ENCODE data around the gene TKFC.

TKFC gene, protein sequence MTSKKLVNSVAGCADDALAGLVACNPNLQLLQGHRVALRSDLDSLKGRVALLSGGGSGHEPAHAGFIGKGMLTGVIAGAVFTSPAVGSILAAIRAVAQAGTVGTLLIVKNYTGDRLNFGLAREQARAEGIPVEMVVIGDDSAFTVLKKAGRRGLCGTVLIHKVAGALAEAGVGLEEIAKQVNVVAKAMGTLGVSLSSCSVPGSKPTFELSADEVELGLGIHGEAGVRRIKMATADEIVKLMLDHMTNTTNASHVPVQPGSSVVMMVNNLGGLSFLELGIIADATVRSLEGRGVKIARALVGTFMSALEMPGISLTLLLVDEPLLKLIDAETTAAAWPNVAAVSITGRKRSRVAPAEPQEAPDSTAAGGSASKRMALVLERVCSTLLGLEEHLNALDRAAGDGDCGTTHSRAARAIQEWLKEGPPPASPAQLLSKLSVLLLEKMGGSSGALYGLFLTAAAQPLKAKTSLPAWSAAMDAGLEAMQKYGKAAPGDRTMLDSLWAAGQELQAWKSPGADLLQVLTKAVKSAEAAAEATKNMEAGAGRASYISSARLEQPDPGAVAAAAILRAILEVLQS

DNA sequence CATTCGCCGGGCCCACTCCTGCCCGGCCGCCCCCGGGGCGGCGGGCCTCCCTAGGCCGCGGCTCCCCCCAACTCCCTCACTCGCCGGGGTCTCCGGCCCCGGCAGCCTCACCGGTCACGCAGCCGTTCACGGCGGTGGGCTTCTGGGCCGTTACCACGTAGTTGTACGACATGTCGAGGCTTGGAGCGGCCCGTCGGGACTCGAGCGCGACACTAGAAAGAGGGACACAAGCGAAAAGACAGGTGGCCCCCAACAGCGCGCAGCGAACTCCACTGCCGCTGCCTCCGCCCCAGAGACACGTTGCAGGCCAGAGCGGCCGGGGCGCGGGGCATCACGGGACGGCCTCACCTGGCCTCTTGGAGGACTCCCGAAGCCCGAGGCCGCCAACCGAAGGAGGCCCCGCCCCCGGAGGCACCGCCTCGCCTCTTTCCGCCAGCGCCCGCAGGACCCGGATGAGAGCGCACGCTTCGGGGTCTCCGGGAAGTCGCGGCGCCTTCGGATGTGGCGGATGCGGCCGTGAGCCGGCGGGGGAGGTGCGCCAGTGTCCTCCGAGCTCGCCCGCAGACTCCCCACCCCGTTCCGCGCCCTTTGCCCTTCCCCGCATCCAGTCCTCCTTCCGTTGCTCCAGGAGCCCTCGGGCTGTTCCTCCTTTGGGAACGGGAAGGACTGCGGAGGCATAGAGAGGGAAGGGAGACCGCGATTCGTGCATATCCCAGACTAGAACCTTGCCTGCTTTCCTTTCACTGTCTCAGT is at the start of gene TKFC, which contains the start of gene DDB1:
TKFC (plus strand) TSS at position 432 of the 753 bp plus-strand sequence. CDS start 1,501 bp downstream, outside the sequence.
DDB1 (minus strand) TSS at position 309 of the 753 bp plus-strand sequence; CDS start at position 172, 137 bp downstream.
- H3K4me3 ChIP-seq (ENCODE audit: low read depth, low read length), result peak within 1 kb of the TSS; percentile 87

DNA sequence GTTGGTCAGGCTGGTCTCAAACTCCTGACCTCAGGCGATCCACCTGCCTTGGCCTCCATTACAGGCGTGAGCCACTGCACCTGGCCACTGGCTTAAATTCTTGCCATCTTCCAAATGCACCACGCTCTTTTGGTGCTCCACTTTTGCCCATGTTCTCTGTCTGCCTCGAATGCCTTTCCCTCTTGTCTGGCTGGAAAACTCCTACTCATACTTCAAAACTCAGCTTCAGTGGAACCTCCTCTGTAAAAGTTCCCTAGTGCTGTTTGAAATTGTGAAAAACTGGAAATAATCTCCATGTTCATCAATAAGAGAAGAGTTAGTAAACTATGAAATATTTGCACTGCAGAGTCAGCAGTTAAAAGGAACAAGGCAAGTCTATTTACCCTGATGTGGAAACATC is 49.4 kb upstream of the TKFC start:
- TF ChIP-seq, protein P1, sequence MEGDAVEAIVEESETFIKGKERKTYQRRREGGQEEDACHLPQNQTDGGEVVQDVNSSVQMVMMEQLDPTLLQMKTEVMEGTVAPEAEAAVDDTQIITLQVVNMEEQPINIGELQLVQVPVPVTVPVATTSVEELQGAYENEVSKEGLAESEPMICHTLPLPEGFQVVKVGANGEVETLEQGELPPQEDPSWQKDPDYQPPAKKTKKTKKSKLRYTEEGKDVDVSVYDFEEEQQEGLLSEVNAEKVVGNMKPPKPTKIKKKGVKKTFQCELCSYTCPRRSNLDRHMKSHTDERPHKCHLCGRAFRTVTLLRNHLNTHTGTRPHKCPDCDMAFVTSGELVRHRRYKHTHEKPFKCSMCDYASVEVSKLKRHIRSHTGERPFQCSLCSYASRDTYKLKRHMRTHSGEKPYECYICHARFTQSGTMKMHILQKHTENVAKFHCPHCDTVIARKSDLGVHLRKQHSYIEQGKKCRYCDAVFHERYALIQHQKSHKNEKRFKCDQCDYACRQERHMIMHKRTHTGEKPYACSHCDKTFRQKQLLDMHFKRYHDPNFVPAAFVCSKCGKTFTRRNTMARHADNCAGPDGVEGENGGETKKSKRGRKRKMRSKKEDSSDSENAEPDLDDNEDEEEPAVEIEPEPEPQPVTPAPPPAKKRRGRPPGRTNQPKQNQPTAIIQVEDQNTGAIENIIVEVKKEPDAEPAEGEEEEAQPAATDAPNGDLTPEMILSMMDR (IDR thresholded peaks at IDR 0.05; ENCODE audit: borderline replicate concordance, insufficient read depth, low read depth, low read length), result no peak
- H3K4me3 ChIP-seq (ENCODE audit: low read depth, low read length), result no peak overlapping the region

More for the DNA sequence above, at the start of gene TKFC, which contains the start of gene DDB1:
- TF ChIP-seq, protein P1 (IDR thresholded peaks at IDR 0.05; ENCODE audit: borderline replicate concordance, insufficient read depth, low read depth, low read length), result no peak

DNA sequence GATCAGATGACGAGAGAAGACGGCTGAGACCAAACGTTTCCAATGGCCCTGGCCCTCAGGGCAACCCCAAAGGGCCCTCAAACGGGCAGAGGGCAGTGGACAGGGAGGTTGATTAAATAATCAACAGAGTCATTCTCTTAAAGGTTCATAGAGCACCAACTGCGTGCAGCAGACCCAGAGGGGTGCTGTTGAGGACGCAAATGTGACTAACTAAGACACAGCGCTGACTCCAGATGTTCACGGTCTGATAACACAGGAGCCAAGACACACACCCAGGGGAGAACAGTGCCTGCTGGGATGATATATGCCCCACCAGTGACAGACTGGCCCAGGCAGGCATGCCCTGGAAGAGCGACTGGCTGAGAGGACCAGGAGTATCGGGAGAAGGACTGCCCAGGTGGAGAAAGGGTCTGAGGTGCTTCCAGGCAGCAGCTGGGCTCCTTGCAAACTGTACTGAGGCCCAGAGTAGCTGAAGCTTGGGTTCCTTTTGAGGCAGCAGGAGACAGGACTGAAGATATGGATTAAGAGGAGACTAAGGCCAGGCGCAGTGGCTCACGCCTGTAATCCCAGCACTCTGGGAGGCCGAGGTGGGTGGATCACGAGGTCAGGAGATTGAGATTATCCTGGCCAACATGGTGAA is 45.6 kb upstream of the TKFC start:
- no peak overlapping the region for H3K4me3 ChIP-seq (ENCODE audit: low read depth, low read length)
- TF ChIP-seq, protein P1 (IDR thresholded peaks at IDR 0.05; ENCODE audit: borderline replicate concordance, insufficient read depth, low read depth, low read length), result no peak

DNA sequence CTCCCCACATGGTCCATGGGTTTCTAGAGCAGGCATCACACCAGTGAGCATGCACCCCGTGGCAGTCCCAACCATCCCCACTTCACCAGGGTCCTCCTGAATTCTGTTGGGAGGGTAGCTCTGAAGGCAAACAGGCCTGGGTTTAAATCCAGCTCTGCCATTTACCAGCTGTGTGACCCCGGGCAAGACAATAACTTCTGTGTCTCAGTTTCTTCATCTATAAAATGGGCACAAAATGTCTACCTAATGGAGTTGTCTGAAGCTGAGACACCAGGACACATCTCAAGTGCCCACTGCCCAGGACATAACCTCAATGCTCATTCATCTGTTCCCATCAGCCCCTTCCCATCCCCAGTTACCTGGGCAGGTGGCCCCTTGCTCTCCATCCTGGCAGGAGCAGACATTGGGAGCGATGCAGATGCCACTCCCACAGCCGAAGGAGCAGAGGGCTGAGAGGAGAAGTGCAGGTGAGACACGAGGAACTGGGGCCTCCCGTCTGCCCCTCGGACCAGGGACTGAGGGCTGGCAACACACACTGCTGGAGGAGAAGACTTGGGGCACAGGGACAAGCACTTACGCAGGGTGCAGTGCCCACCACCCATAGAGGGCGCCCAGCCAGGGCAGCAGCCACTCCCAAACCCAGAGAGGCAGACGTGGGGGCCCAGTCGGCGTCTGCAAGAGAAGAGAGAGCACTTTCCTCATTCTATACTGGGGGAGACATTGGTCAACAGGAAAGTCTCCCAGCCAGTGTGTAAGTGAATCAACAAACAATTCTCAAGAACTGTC is 41.9 kb upstream of the TKFC start:
- TF ChIP-seq, protein P1 (IDR thresholded peaks at IDR 0.05; ENCODE audit: borderline replicate concordance, insufficient read depth, low read depth, low read length), result peak; percentile 35; the same call in 1 of the 2 replicates
- no peak overlapping the region for H3K4me3 ChIP-seq (ENCODE audit: low read depth, low read length)

DNA sequence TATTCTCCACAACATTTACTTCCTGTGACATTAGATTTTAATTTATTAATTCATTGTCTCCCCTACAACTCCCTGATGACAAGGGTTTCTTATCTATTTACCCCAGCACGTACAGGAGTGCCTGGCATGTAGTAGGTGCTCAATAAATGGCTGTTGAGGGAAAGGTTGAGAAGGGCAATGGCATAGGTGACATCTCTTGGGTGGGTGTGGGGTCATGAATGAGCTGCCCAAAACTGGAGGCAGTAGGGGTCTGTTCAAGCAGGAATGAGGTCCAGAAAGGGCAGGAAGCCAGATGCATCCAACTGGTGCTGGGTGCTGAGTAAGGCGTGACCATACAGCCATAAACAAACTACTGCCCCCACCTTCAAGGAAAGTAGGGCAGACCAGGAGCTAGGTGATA is 40.7 kb upstream of the TKFC start:
- TF ChIP-seq, protein P1 (IDR thresholded peaks at IDR 0.05; ENCODE audit: borderline replicate concordance, insufficient read depth, low read depth, low read length), result no peak
- no peak overlapping the region for H3K4me3 ChIP-seq (ENCODE audit: low read depth, low read length)
